Endothelial cell of umbilical vein (primary cell): ENCODE data around the gene PML. TPM values are rescaled to one million over a fixed set of nuclear protein-coding genes. Genes with fewer than 3 reads are reported as not detected.
A peak's percentile ranks its signal among the peaks of the same experiment; 100 is the strongest.

Source experiments
- BruUV-seq: library from RNA; stranded (reverse); fragments of 400-500 nt; replicated peaks from 2 replicates; lab custom pipeline; 2021; lab: Mats Ljungman, UMichigan
- CTCF ChIA-PET: fragments of 300-600, 350-600 bp; sonication (Branson Sonifier 250); formaldehyde crosslinking; loops from one replicate; lab custom pipeline; 2021; ENCODE audit warnings: antibody characterized with exemption, inconsistent platforms; lab: Charles Lee
- POLR2A ChIA-PET: fragments of 300-600, 350-600 bp; sonication (Branson Sonifier 250); formaldehyde crosslinking; loops from one replicate; lab custom pipeline; 2021; ENCODE audit warnings: antibody characterized with exemption, inconsistent platforms; lab: Charles Lee
- DNase-seq: peaks from one replicate; pipeline ENCODE4 v3.0.0-alpha.2; 2011; ENCODE audit warnings: low read depth, low spot score
- FAIRE-seq: peaks from 2 replicates; lab custom pipeline; 2011; peaks lifted over from hg19 to GRCh38; lab: Jason Lieb, UNC
- H2AFZ ChIP-seq: 2 replicates; pipeline ENCODE4 v1.6.0; 2012; ENCODE audit warnings: low read depth, low read length, control low read depth, inconsistent platforms
- H3K27ac ChIP-seq: 2 replicates; pipeline ENCODE4 v1.5.1; 2011; ENCODE audit warnings: low read depth, mild to moderate bottlenecking, control low read depth, low read length, moderate library complexity; ENCODE audit not compliant: insufficient read depth
- H3K27me3 ChIP-seq, 2 experiments: 2 replicates each; pipeline versions ENCODE4 v1.6.0 to v1.6.1; 2011; ENCODE audit warnings: low read length in 2 of 2, mixed read lengths in 1 of 2; ENCODE audit not compliant: control insufficient read depth in 2 of 2, insufficient read depth in 2 of 2
- H3K36me3 ChIP-seq, 2 experiments: 2 replicates in 1 of 2; 3 replicates in 1 of 2; pipeline ENCODE4 v1.5.1; 2011; ENCODE audit warnings: low read length in 2 of 2, mild to moderate bottlenecking in 1 of 2, moderate library complexity in 1 of 2; ENCODE audit not compliant: control insufficient read depth in 2 of 2, insufficient read depth in 2 of 2; ENCODE audit errors: extremely low read depth in 1 of 2
- H3K4me1 ChIP-seq: 3 replicates; pipeline ENCODE4 v1.5.1; 2011; ENCODE audit warnings: mild to moderate bottlenecking, low read length; ENCODE audit not compliant: control insufficient read depth, insufficient read depth; ENCODE audit errors: extremely low read depth
- H3K4me2 ChIP-seq: 2 replicates; pipeline ENCODE4 v1.6.1; 2011; ENCODE audit warnings: low read length, control low read depth, mixed read lengths; ENCODE audit not compliant: insufficient read depth
- H3K4me3 ChIP-seq, 3 experiments: fragments of 200-600 bp in 1 of 3; sonication (generic), shearing (Covaris generic) in 1 of 3; replicated peaks in 1 of 3; 2 replicates each; pipeline ENCODE4 v1.5.1; 2011 to 2016; ENCODE audit warnings: control low read depth in 3 of 3, low read length in 3 of 3, mild to moderate bottlenecking in 2 of 3, inconsistent platforms in 1 of 3, low read depth in 1 of 3, moderate library complexity in 1 of 3; ENCODE audit not compliant: insufficient read depth in 1 of 3
- H3K79me2 ChIP-seq: 2 replicates; pipeline ENCODE4 v1.6.0; 2012; ENCODE audit warnings: low read length, inconsistent platforms; ENCODE audit not compliant: control insufficient read depth, insufficient read depth
- H3K9ac ChIP-seq: replicated peaks from 2 replicates; pipeline ENCODE3; 2011; ENCODE audit warnings: low read length, control low read depth; ENCODE audit not compliant: insufficient read depth; ENCODE audit errors: extremely low read depth
- H3K9me1 ChIP-seq: replicated peaks from 3 replicates; pipeline ENCODE4 v1.6.0; 2011; ENCODE audit warnings: mild to moderate bottlenecking, low read length; ENCODE audit not compliant: control insufficient read depth, insufficient read depth; ENCODE audit errors: extremely low read depth
- H3K9me3 ChIP-seq: replicated peaks from 2 replicates; pipeline ENCODE4 v1.5.1; 2012; ENCODE audit warnings: low read length, inconsistent platforms; ENCODE audit not compliant: control insufficient read depth, insufficient read depth
- H4K20me1 ChIP-seq: replicated peaks from 2 replicates; pipeline ENCODE3; 2011; ENCODE audit warnings: mild to moderate bottlenecking, low read length; ENCODE audit not compliant: control insufficient read depth, insufficient read depth; ENCODE audit errors: extremely low read depth
- CTCF ChIP-seq, 2 donors: IDR thresholded peaks; 1 replicate in 1 of 2; 2 replicates in 1 of 2; pipeline ENCODE4 v1.5.1; 2011; ENCODE audit warnings: low read length in 2 of 2, mild to moderate bottlenecking in 2 of 2, moderate library complexity in 2 of 2, control low read depth in 1 of 2, inconsistent platforms in 1 of 2, low read depth in 1 of 2; ENCODE audit not compliant: insufficient read depth in 1 of 2; ENCODE audit errors: extremely low read depth in 1 of 2
- EZH2 ChIP-seq: IDR thresholded peaks from 2 replicates; pipeline ENCODE4 v1.6.1; 2012; ENCODE audit warnings: borderline replicate concordance, low read depth, mild to moderate bottlenecking, moderate library complexity, low read length, inconsistent platforms; ENCODE audit not compliant: severe bottlenecking
- FOS ChIP-seq: IDR thresholded peaks from 2 replicates; pipeline ENCODE4 v1.6.1; 2011; ENCODE audit warnings: mild to moderate bottlenecking, low read length, moderate library complexity, borderline replicate concordance; ENCODE audit not compliant: insufficient read depth
- GATA2 ChIP-seq: IDR thresholded peaks from 2 replicates; pipeline ENCODE4 v1.7.0; 2011; ENCODE audit warnings: low read depth, mild to moderate bottlenecking, moderate library complexity, mixed read lengths, low read length; ENCODE audit not compliant: insufficient read length, insufficient read depth
- JUN ChIP-seq: IDR thresholded peaks from 2 replicates; pipeline ENCODE4 v1.6.1; 2011; ENCODE audit warnings: borderline replicate concordance, low read depth; ENCODE audit not compliant: insufficient read length, insufficient read depth
- MAX ChIP-seq: IDR thresholded peaks from 2 replicates; pipeline ENCODE4 v1.6.1; 2011; ENCODE audit not compliant: insufficient read depth, insufficient read length
- MYC ChIP-seq: IDR thresholded peaks from one replicate; pipeline ENCODE4 v1.6.1; 2011; ENCODE audit warnings: mild to moderate bottlenecking, low read depth, low read length
- POLR2A ChIP-seq: IDR thresholded peaks from 2 replicates; pipeline ENCODE4 v1.6.1; 2012; ENCODE audit warnings: low read depth, mild to moderate bottlenecking, control low read depth, low read length
- POLR2AphosphoS5 ChIP-seq: IDR thresholded peaks from 2 replicates; pipeline ENCODE4 v1.6.1; 2012; ENCODE audit warnings: low read depth, mild to moderate bottlenecking, control low read depth, low read length, moderate library complexity; ENCODE audit not compliant: insufficient read depth
- dilution Hi-C: fragments of 300-500 bp; cut with MboI; formaldehyde crosslinking; loops from one replicate; pipeline ENCODE4 v1.15.0; 2019; ENCODE audit warnings: low sequenced_read_pairs; ENCODE audit not compliant: extremely low pct_ligation_motif_present
- intact Hi-C: fragments of 100-400 bp; cut with micrococcal nuclease; formaldehyde crosslinking; loops from one replicate; pipeline ENCODE4 v1.10.0; 2022
- polyA plus RNA-seq, 4 experiments: library from polyadenylated mRNA; depleted of rRNA in 3 of 4; stranded (reverse) in 3 of 4; unstranded in 1 of 4; fragments of >200 nt; gene quantifications; 2 replicates each; pipeline versions ENCODE4 v1.2.1 to v1.2.3, GENCODE V29; 2011 to 2012; ENCODE audit warnings: missing spikeins in 1 of 4
- total RNA-seq: library from RNA; stranded (reverse); gene quantifications from 2 replicates; pipeline ENCODE4 v1.2.3, GENCODE V29; 2021

The PML gene
- total and polyA plus RNA-seq, 2 donors (not counting 3 experiments of a cell fraction or from before 2014, with no cell fraction given) = 30.4 to 79.6 TPM

GRCh38 chr15:73950479-73950830 lies 44.1 kb upstream of the PML start:
- no peak for FAIRE-seq
- Histone ChIP-seq H3K27ac (no peak overlapping the region), H3K79me2 (no peaks in the 10 kb centered on the region), H3K4me2 (no peak overlapping the region), H4K20me1 (no peaks in the 10 kb centered on the region), H3K9ac (no peak overlapping the region), H3K4me1 (peaks cover 7% of the 10 kb centered on the region), H3K36me3 (no peaks in the 10 kb centered on the region), H3K4me3 (no peak overlapping the region), H3K27me3 (no peaks in the 10 kb centered on the region), H3K9me1 (no peaks in the 10 kb centered on the region), H2AFZ (no peak overlapping the region), H3K9me3 (no peaks in the 10 kb centered on the region)
- intact Hi-C loops = loop anchor here (2.0 to 5.0 kb wide), 4 partner anchors 42 to 372 kb away; partner anchors contain the start of genes ISLR2 and STOML1
- no peak for TF ChIP-seq POLR2A
- DNase-seq = no peak
- BruUV-seq = no TSS peak
- ChIA-PET CTCF (interaction anchor here (0.9 to 6.9 kb wide), 36 partner anchors 9 to 371 kb away, joined by 3 to 217 read pairs (median 7); partner anchors contain the start of genes LOXL1, PML and TBC1D21), POLR2A (no interaction called here)
- dilution Hi-C loops = no loop called here

- H3K79me2 ChIP-seq = no peaks in the 10 kb centered on the region
- no peak overlapping the region for H3K4me2 ChIP-seq
- dilution Hi-C loops = no loop called here
- H4K20me1 ChIP-seq = no peaks in the 10 kb centered on the region
- H3K4me1 ChIP-seq = peaks cover 9% of the 10 kb centered on the region
- ChIA-PET POLR2A (interaction anchor here (0.7 kb wide), 1 partner anchor 246 kb away, joined by 3 read pairs; no protein-coding TSS in a partner anchor), CTCF (interaction anchor here (0.7 to 6.9 kb wide), 40 partner anchors 9 to 370 kb away, joined by 3 to 217 read pairs (median 6); partner anchors contain the start of genes LOXL1, PML and TBC1D21)
- DNase-seq (peak; percentile 98), FAIRE-seq (peak; percentile 96)
- peak overlapping the region; percentile 84 for H3K27ac ChIP-seq
- intact Hi-C loops = loop anchor here (1.0 to 5.0 kb wide), 7 partner anchors 13 to 371 kb away; partner anchors contain the start of genes ISLR2, LOXL1 and STOML1
- peak overlapping the region; percentile 66 for H2AFZ ChIP-seq
- H3K9ac ChIP-seq = peak overlapping the region; percentile 36
- TF ChIP-seq MAX (peak; percentile 46), MYC (no peak), GATA2 (no peak), POLR2AphosphoS5 (peak; percentile 68), POLR2A (peak; percentile 32), FOS (no peak), JUN (no peak), CTCF (IDR thresholded peaks at IDR 0.05; ENCODE audit: extremely low read depth in 1 of 2, insufficient read depth in 1 of 2, low read depth in 1 of 2, low read length in 2 of 2) (peak; percentile 94 to 95), EZH2 (no peak)
- H3K27me3 ChIP-seq = no peaks in the 10 kb centered on the region
- H3K36me3 ChIP-seq = no peaks in the 10 kb centered on the region
- no peaks in the 10 kb centered on the region for H3K9me3 ChIP-seq
- no peak overlapping the region for H3K4me3 ChIP-seq
- no peaks in the 10 kb centered on the region for H3K9me1 ChIP-seq
- BruUV-seq = no TSS peak
These were observed 43.5 kb upstream of the PML start for GRCh38 chr15:73950831-73951561.
